ENCODE results near the gene TDP2.

Gene TDP2

GRCh38 chr6:24614648-24615047, 52.1 kb downstream of the TDP2 start:
- no peak for DNase-seq (ENCODE audit: low spot score)
- in situ Hi-C loops (cut with MboI; ENCODE audit: low sequenced_read_pairs, unreplicated experiment): no loop called here
- TF ChIP-seq, protein P1, sequence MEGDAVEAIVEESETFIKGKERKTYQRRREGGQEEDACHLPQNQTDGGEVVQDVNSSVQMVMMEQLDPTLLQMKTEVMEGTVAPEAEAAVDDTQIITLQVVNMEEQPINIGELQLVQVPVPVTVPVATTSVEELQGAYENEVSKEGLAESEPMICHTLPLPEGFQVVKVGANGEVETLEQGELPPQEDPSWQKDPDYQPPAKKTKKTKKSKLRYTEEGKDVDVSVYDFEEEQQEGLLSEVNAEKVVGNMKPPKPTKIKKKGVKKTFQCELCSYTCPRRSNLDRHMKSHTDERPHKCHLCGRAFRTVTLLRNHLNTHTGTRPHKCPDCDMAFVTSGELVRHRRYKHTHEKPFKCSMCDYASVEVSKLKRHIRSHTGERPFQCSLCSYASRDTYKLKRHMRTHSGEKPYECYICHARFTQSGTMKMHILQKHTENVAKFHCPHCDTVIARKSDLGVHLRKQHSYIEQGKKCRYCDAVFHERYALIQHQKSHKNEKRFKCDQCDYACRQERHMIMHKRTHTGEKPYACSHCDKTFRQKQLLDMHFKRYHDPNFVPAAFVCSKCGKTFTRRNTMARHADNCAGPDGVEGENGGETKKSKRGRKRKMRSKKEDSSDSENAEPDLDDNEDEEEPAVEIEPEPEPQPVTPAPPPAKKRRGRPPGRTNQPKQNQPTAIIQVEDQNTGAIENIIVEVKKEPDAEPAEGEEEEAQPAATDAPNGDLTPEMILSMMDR (IDR thresholded peaks at IDR 0.05; ENCODE audit: borderline replicate concordance, control extremely low read depth, extremely low read depth, insufficient read depth, missing control alignments): no peak

- in situ Hi-C loops (cut with MboI; ENCODE audit: low sequenced_read_pairs, unreplicated experiment): no loop called here
- TF ChIP-seq, protein P1 (IDR thresholded peaks at IDR 0.05; ENCODE audit: borderline replicate concordance, control extremely low read depth, extremely low read depth, insufficient read depth, missing control alignments): no peak
- DNase-seq (ENCODE audit: low spot score): no peak
Measured at GRCh38 chr6:24614043-24614420, 52.7 kb downstream of the TDP2 start.

GRCh38 chr6:24613361-24614042, 53.2 kb downstream of the TDP2 start:
- TF ChIP-seq, protein P1 (IDR thresholded peaks at IDR 0.05; ENCODE audit: borderline replicate concordance, control extremely low read depth, extremely low read depth, insufficient read depth, missing control alignments): no peak
- in situ Hi-C loops (cut with MboI; ENCODE audit: low sequenced_read_pairs, unreplicated experiment): no loop called here
- DNase-seq (ENCODE audit: low spot score): no peak

GRCh38 chr6:24610672-24611071, 56.0 kb downstream of the TDP2 start:
- in situ Hi-C loops (cut with MboI; ENCODE audit: low sequenced_read_pairs, unreplicated experiment): no loop called here
- TF ChIP-seq, protein P1 (IDR thresholded peaks at IDR 0.05; ENCODE audit: borderline replicate concordance, control extremely low read depth, extremely low read depth, insufficient read depth, missing control alignments): no peak
- no peak for DNase-seq (ENCODE audit: low spot score)

- in situ Hi-C loops (cut with MboI; ENCODE audit: low sequenced_read_pairs, unreplicated experiment): no loop called here
- TF ChIP-seq, protein P1 (IDR thresholded peaks at IDR 0.05; ENCODE audit: borderline replicate concordance, control extremely low read depth, extremely low read depth, insufficient read depth, missing control alignments): no peak
- DNase-seq (ENCODE audit: low spot score): no peak
Measured at GRCh38 chr6:24607310-24608105, 59.2 kb downstream of the TDP2 start.

DNA sequence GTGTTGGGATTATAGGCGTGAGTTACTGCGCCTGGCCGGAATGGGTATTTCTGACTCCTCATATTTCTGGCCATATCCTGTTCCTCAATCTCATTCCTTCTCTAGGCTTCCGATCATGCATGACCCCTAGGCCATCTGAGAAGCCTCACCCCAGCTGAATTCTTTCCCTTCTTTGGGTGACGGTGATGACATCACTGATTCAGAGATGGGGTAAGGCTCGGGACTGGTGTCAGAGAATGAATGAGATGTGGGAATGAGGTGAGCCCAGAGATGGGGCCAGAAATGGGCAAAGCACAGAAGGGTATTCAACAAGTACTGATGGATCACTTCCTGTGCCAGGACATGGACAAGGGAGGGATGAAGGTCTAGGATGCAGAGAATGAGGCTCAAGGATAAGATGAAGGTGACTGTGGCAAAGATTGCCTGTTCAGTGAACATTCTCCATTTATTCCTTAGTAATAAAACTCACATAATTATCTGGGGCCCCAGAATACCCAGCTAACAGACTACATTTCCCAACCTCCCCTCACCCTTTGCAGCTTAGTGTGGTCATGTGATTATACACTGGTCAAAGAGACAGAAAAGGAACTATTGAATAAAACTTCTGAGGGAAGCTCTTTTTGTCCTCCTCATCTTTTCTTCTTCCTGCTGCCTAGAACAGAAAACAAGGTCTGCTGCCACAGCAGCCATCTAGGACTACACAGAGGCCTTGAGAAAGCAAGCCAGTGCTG, 60.3 kb downstream of the TDP2 start:
- TF ChIP-seq, protein P1 (IDR thresholded peaks at IDR 0.05; ENCODE audit: borderline replicate concordance, control extremely low read depth, extremely low read depth, insufficient read depth, missing control alignments): no peak
- no peak for DNase-seq (ENCODE audit: low spot score)
- in situ Hi-C loops (cut with MboI; ENCODE audit: low sequenced_read_pairs, unreplicated experiment): no loop called here
